Testis (tissue), 3 donors: ENCODE results near the gene NFATC2. TPM values are rescaled to one million over a fixed set of nuclear protein-coding genes. Genes with fewer than 3 reads are reported as not detected.

Experiments
- DNase-seq: peaks from one replicate; pipeline ENCODE4 v3.0.0-alpha.2; 2019
- H3K27ac ChIP-seq, 2 donors: fragments of 200-600 bp; sonication (generic); one replicate each; pipeline ENCODE4 v1.5.1; 2019
- H3K27me3 ChIP-seq: fragments of 200-600 bp; sonication (generic); one replicate; pipeline ENCODE4 v1.5.1; 2019
- H3K36me3 ChIP-seq: fragments of 200-600 bp; sonication (generic); one replicate; pipeline ENCODE4 v1.5.1; 2017; ENCODE audit warnings: low read depth; ENCODE audit errors: missing control alignments
- H3K4me1 ChIP-seq: fragments of 200-600 bp; sonication (generic); one replicate; pipeline ENCODE4 v1.5.1; 2019
- H3K4me3 ChIP-seq, 2 donors: fragments of 200-600 bp; sonication (generic); one replicate each; pipeline ENCODE4 v1.5.1; 2017 to 2019
- H3K9me3 ChIP-seq: fragments of 200-600 bp; sonication (generic); one replicate; pipeline ENCODE4 v1.5.1; 2017
- CTCF ChIP-seq, 3 experiments: fragments of 450-650 bp in 2 of 3; fragments of 200-600 bp in 1 of 3; sonication (generic) in 1 of 3; IDR thresholded peaks; one replicate each; pipeline ENCODE4 v1.5.1; 2016 to 2019; ENCODE audit warnings: antibody characterized with exemption in 3 of 3, mild to moderate bottlenecking in 2 of 3, moderate library complexity in 1 of 3
- POLR2A ChIP-seq: fragments of 450-650 bp; IDR thresholded peaks from one replicate; pipeline ENCODE4 v1.6.1; 2017; ENCODE audit warnings: antibody characterized with exemption, mild to moderate bottlenecking, moderate library complexity
- WGBS, 2 donors: methylation state at CpG; one replicate each; pipeline ENCODE4 v1.1.5; 2018; 5-methylcytosine and 5-hydroxymethylcytosine counted together
- intact Hi-C: fragments of 100-400 bp; cut with DNase I; formaldehyde crosslinking; loops from one replicate; pipeline ENCODE4 v1.15.1; 2023; ENCODE audit warnings: low total_unique reads
- polyA plus RNA-seq: library from polyadenylated mRNA; stranded (reverse); fragments of 350-450 nt; fragmentation: Illumina TruSeq; extraction: RNeasy Lipid Tissue Mini Kit (QIAGEN cat#74804); gene quantifications from one replicate; pipeline ENCODE4 v1.2.3, GENCODE V29; 2014; ENCODE audit warnings: low read depth, low replicate concordance; ENCODE audit not compliant: insufficient read depth
- total RNA-seq, 2 donors: library from RNA; depleted of rRNA; stranded (reverse); fragments of >200 nt; gene quantifications; one replicate each; pipeline ENCODE4 v1.2.3, GENCODE V29; 2016

NFATC2 gene
- total and polyA plus RNA-seq, 3 donors from 2014 or later = 5.4 to 7.5 (median 6.5) TPM

GRCh38 chr20:51427651-51428291 lies 114.7 kb downstream of the NFATC2 start:
- no peaks in the 10 kb centered on the region for H3K9me3 ChIP-seq
- H3K27me3 ChIP-seq = no peaks in the 10 kb centered on the region
- intact Hi-C loops = no loop called here
- 79 to 82% methylated on average over 14 of the region's 14 CpGs for WGBS, 2 donors
- H3K27ac ChIP-seq = no peak overlapping the region
- H3K4me3 ChIP-seq = no peak overlapping the region
- no peak for TF ChIP-seq POLR2A
- TF ChIP-seq CTCF (IDR thresholded peaks at IDR 0.05) = no peak
- no peak for DNase-seq
- peaks cover 18% of the 10 kb centered on the region for H3K4me1 ChIP-seq
- H3K36me3 ChIP-seq = no peaks in the 10 kb centered on the region

- DNase-seq = no peak
- Histone ChIP-seq H3K9me3 (no peaks in the 10 kb centered on the region), H3K4me1 (peaks cover 18% of the 10 kb centered on the region), H3K27ac (no peak overlapping the region), H3K4me3 (no peak overlapping the region), H3K36me3 (no peaks in the 10 kb centered on the region), H3K27me3 (no peaks in the 10 kb centered on the region)
- whole genome bisulfite sequencing, 2 donors = 90 to 91% methylated on average over 19 of the region's 19 CpGs
- intact Hi-C loops = no loop called here
- TF ChIP-seq CTCF (IDR thresholded peaks at IDR 0.05) (no peak), POLR2A (no peak)
Measured at GRCh38 chr20:51426718-51427650, 115.5 kb downstream of the NFATC2 start.

GRCh38 chr20:51425347-51426106 lies 117.0 kb downstream of the NFATC2 start:
- intact Hi-C loops = no loop called here
- H3K4me3 ChIP-seq = no peak overlapping the region
- H3K36me3 ChIP-seq = no peaks in the 10 kb centered on the region
- H3K27me3 ChIP-seq = no peaks in the 10 kb centered on the region
- DNase-seq = no peak
- H3K9me3 ChIP-seq = no peaks in the 10 kb centered on the region
- H3K4me1 ChIP-seq = peaks cover 18% of the 10 kb centered on the region
- TF ChIP-seq POLR2A = no peak
- no peak for TF ChIP-seq CTCF (IDR thresholded peaks at IDR 0.05)
- WGBS, 2 donors = 89 to 90% methylated on average over 9 to 22 of the region's 22 CpGs
- H3K27ac ChIP-seq = no peak overlapping the region

- Histone ChIP-seq H3K4me3 (no peak overlapping the region), H3K36me3 (no peaks in the 10 kb centered on the region), H3K27ac (no peak overlapping the region), H3K9me3 (no peaks in the 10 kb centered on the region), H3K4me1 (peaks cover 18% of the 10 kb centered on the region), H3K27me3 (no peaks in the 10 kb centered on the region)
- DNase-seq = no peak
- WGBS, 2 donors = 79 to 92% methylated on average over 15 of the region's 15 CpGs
- TF ChIP-seq POLR2A (no peak), CTCF (IDR thresholded peaks at IDR 0.05) (no peak)
- intact Hi-C loops = no loop called here
Measured at GRCh38 chr20:51424270-51425117, 118.0 kb downstream of the NFATC2 start.
